ENCODE data around the gene CCNT2.

CCNT2 gene

GRCh38 chr2:134918526-134919340 lies at the start of gene CCNT2:
CCNT2 (plus strand) TSS chr2:134918822; CDS start chr2:134918855, 33 bp downstream.
- H3K79me2 ChIP-seq (ENCODE audit: insufficient read depth, low read length): peaks cover 61% of the 10 kb centered on the region
- H3K9me2 ChIP-seq (replicated peaks; ENCODE audit: low read depth, low read length): no peaks in the 10 kb centered on the region
- peak within 1 kb of the TSS; percentile 93 for H2AFZ ChIP-seq (ENCODE audit: low read length)
- H3F3A ChIP-seq (ENCODE audit: low read depth): peaks cover 3% of the 10 kb centered on the region; the same call in 1 of the 2 replicates
- no peaks in the 10 kb centered on the region for H3K27me3 ChIP-seq (ENCODE audit: insufficient read depth, low read length, poor library complexity, severe bottlenecking)
- H3K4me1 ChIP-seq (ENCODE audit: insufficient read depth, low read length, poor library complexity, severe bottlenecking): peaks cover 39% of the 10 kb centered on the region
- no peaks in the 10 kb centered on the region for H3K9me3 ChIP-seq (ENCODE audit: insufficient read depth, low read depth, low read length)
- peak within 1 kb of the TSS; percentile 89 for H3K4me2 ChIP-seq (ENCODE audit: low read depth, low read length, poor library complexity, severe bottlenecking)
- H4K20me1 ChIP-seq (ENCODE audit: insufficient read depth, low read length, poor library complexity, severe bottlenecking): peaks cover 48% of the 10 kb centered on the region
- H3K4me3 ChIP-seq (ENCODE audit: low read length, poor library complexity, severe bottlenecking): peak within 1 kb of the TSS; percentile 99
- peak within 1 kb of the TSS; percentile 98 for H3K9ac ChIP-seq (ENCODE audit: low read depth, low read length, poor library complexity, severe bottlenecking)
- no peaks in the 10 kb centered on the region; the same call in 1 of the 2 replicates for H3K36me3 ChIP-seq (ENCODE audit: insufficient read depth, low read length)
- no peak for TF ChIP-seq CTCF (conservative IDR thresholded peaks at IDR 0.05; ENCODE audit: low read length)
- no peak for TF ChIP-seq EZH2phosphoT487 (IDR thresholded peaks at IDR 0.05; ENCODE audit: borderline replicate concordance)

DNA sequence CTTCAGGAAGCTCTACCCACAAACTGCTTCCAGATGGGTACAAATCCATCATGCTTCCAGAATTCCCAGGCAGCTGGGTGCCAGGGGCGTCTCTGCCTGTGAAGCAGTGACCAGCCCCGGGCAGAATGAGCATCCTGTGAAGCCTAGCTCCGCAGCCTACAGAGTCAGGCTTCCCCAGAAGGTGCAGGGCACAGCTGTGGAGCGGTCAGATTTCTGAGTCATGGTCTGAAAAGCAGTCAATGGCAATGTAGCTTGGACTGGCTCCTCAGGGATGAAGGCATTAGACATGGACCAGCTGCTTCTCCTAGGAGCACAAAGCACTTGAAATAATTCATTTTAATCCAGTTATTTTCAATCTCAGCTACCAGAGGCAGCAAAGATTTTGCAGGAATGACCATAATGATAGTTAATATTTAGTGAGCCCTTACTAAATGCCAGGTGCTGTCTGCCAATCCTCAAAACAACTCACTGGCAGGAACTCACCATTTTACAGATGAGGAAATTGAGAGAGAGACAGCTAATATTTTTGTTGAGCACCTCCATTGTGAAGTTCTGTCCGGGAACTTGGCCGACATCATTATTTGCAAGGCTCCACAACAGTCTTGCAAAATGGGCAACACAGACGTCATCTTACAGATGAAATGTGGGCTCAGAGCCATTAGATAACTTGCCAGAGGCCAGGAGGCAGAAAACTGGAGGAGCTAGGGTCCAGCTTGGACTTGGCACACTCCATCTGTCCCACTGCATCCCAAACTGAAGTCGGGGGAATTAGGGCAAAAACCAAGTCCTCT lies 48.5 kb upstream of the CCNT2 start:
- Histone ChIP-seq H3K79me2 (ENCODE audit: insufficient read depth, low read length) (no peaks in the 10 kb centered on the region), H3K9me3 (ENCODE audit: insufficient read depth, low read depth, low read length) (no peaks in the 10 kb centered on the region), H3K4me3 (ENCODE audit: low read length, poor library complexity, severe bottlenecking) (no peak overlapping the region), H4K20me1 (ENCODE audit: insufficient read depth, low read length, poor library complexity, severe bottlenecking) (no peaks in the 10 kb centered on the region), H3K9me2 (replicated peaks; ENCODE audit: low read depth, low read length) (no peaks in the 10 kb centered on the region), H2AFZ (ENCODE audit: low read length) (no peak overlapping the region), H3K4me2 (ENCODE audit: low read depth, low read length, poor library complexity, severe bottlenecking) (no peak overlapping the region), H3K9ac (ENCODE audit: low read depth, low read length, poor library complexity, severe bottlenecking) (no peak overlapping the region), H3K36me3 (ENCODE audit: insufficient read depth, low read length) (no peaks in the 10 kb centered on the region), H3K4me1 (ENCODE audit: insufficient read depth, low read length, poor library complexity, severe bottlenecking) (no peaks in the 10 kb centered on the region), H3K27me3 (ENCODE audit: insufficient read depth, low read length, poor library complexity, severe bottlenecking) (no peaks in the 10 kb centered on the region), H3F3A (ENCODE audit: low read depth) (no peaks in the 10 kb centered on the region)
- TF ChIP-seq CTCF (conservative IDR thresholded peaks at IDR 0.05; ENCODE audit: low read length) (no peak), EZH2phosphoT487 (IDR thresholded peaks at IDR 0.05; ENCODE audit: borderline replicate concordance) (no peak)

DNA sequence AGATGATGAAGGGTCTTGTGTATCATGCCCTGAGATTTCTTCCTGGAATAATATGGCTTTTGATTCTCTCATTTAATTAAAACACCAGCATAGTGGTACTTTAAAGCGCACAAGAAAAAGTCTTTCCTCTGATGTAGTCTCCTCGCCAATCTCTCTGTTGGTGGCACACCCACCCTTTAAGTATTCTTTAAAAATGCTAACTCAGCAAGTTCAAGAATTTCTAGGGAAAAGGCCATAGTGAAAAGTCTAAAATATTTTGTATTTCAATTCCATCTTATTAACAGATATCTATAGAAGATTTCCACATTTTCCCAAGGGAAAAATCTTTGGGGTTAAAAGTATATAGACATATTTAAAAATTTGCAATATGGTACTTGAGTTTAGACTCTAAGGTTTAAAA lies 45.5 kb upstream of the CCNT2 start:
- Histone ChIP-seq H3K79me2 (ENCODE audit: insufficient read depth, low read length) (no peaks in the 10 kb centered on the region), H3K4me1 (ENCODE audit: insufficient read depth, low read length, poor library complexity, severe bottlenecking) (no peaks in the 10 kb centered on the region), H3K36me3 (ENCODE audit: insufficient read depth, low read length) (no peaks in the 10 kb centered on the region), H3K4me3 (ENCODE audit: low read length, poor library complexity, severe bottlenecking) (no peak overlapping the region), H3F3A (ENCODE audit: low read depth) (no peaks in the 10 kb centered on the region), H4K20me1 (ENCODE audit: insufficient read depth, low read length, poor library complexity, severe bottlenecking) (no peaks in the 10 kb centered on the region), H3K9me2 (replicated peaks; ENCODE audit: low read depth, low read length) (no peaks in the 10 kb centered on the region), H3K4me2 (ENCODE audit: low read depth, low read length, poor library complexity, severe bottlenecking) (no peak overlapping the region), H3K27me3 (ENCODE audit: insufficient read depth, low read length, poor library complexity, severe bottlenecking) (no peaks in the 10 kb centered on the region), H3K9ac (ENCODE audit: low read depth, low read length, poor library complexity, severe bottlenecking) (no peak overlapping the region), H3K9me3 (ENCODE audit: insufficient read depth, low read depth, low read length) (no peaks in the 10 kb centered on the region), H2AFZ (ENCODE audit: low read length) (no peak overlapping the region)
- TF ChIP-seq EZH2phosphoT487 (IDR thresholded peaks at IDR 0.05; ENCODE audit: borderline replicate concordance) (no peak), CTCF (conservative IDR thresholded peaks at IDR 0.05; ENCODE audit: low read length) (no peak)
